H1 (cell line): ENCODE measurements around the gene WDR45B. TPM values are rescaled to one million over a fixed set of nuclear protein-coding genes. Genes with fewer than 3 reads are reported as not detected.

Experiments used
- CTCF ChIA-PET: fragments of 300-600 bp; sonication (Branson Sonifier 250); formaldehyde crosslinking; loops from one replicate; lab custom pipeline; 2021; ENCODE audit not compliant: partially characterized antibody; lab: Charles Lee
- POLR2A ChIA-PET: fragments of 300-600 bp; sonication (Branson Sonifier 250); formaldehyde crosslinking; loops from one replicate; lab custom pipeline; 2021; ENCODE audit warnings: inconsistent platforms; ENCODE audit not compliant: partially characterized antibody; lab: Charles Lee
- DNase-seq, 2 experiments: peaks; one replicate each; pipeline versions ENCODE4 v3.0.0 to v3.0.0-alpha.2; 2010 to 2022; ENCODE audit warnings: low spot score in 2 of 2, low read depth in 1 of 2, mixed read lengths in 1 of 2
- FAIRE-seq: peaks from 2 replicates; lab custom pipeline; 2011; peaks lifted over from hg19 to GRCh38; lab: Jason Lieb, UNC
- H2AFZ ChIP-seq: 2 replicates; pipeline ENCODE4 v1.8.1; 2012; ENCODE audit warnings: low read length, inconsistent platforms
- H2AK5ac ChIP-seq: 2 replicates; pipeline ENCODE4 v1.6.1; 2013; ENCODE audit warnings: low read depth, low read length
- H2BK120ac ChIP-seq: replicated peaks from 2 replicates; pipeline ENCODE3; 2013; ENCODE audit warnings: low read depth, low read length, inconsistent platforms
- H2BK12ac ChIP-seq: 2 replicates; pipeline ENCODE4 v1.6.1; 2013; ENCODE audit warnings: low read depth, low read length
- H2BK15ac ChIP-seq: 2 replicates; pipeline ENCODE4 v1.6.1; 2013; ENCODE audit warnings: low read length
- H2BK20ac ChIP-seq: 2 replicates; pipeline ENCODE4 v1.6.1; 2013; ENCODE audit warnings: low read length
- H2BK5ac ChIP-seq: 2 replicates; pipeline ENCODE4 v1.6.1; 2013; ENCODE audit warnings: low read depth, low read length
- H3K14ac ChIP-seq: 2 replicates; pipeline ENCODE4 v1.6.1; 2013; ENCODE audit warnings: inconsistent platforms; ENCODE audit not compliant: insufficient read length
- H3K18ac ChIP-seq: 2 replicates; pipeline ENCODE4 v1.6.1; 2013; ENCODE audit warnings: low read length; ENCODE audit errors: extremely low read depth
- H3K23ac ChIP-seq: 2 replicates; pipeline ENCODE4 v1.6.1; 2013; ENCODE audit warnings: inconsistent platforms; ENCODE audit not compliant: insufficient read length
- H3K23me2 ChIP-seq: 2 replicates; pipeline ENCODE4 v1.6.1; 2013; ENCODE audit warnings: low read depth, low read length
- H3K27ac ChIP-seq: 2 replicates; pipeline ENCODE4 v1.6.1; 2011; ENCODE audit warnings: low read depth, low read length, inconsistent platforms
- H3K27me3 ChIP-seq, 4 experiments: replicated peaks in 1 of 4; 1 replicate in 1 of 4; 2 replicates in 3 of 4; pipeline versions ENCODE4 v1.6.1 to v1.8.1; 2011 to 2013; ENCODE audit warnings: low read length in 3 of 4, mild to moderate bottlenecking in 3 of 4, inconsistent platforms in 2 of 4, mixed read lengths in 2 of 4, moderate library complexity in 1 of 4; ENCODE audit not compliant: control insufficient read depth in 3 of 4, insufficient read depth in 3 of 4; ENCODE audit errors: extremely low read depth in 1 of 4
- H3K36me3 ChIP-seq, 4 experiments: 2 replicates each; pipeline versions ENCODE4 v1.6.1 to v1.8.1; 2011 to 2013; ENCODE audit warnings: mild to moderate bottlenecking in 4 of 4, low read length in 3 of 4, moderate library complexity in 2 of 4, control low read depth in 1 of 4, inconsistent platforms in 1 of 4; ENCODE audit not compliant: insufficient read depth in 4 of 4, control insufficient read depth in 2 of 4
- H3K4ac ChIP-seq: replicated peaks from 2 replicates; pipeline ENCODE3; 2013; ENCODE audit warnings: low read length, low read depth, mixed read lengths, inconsistent platforms; ENCODE audit not compliant: insufficient read length
- H3K4me1 ChIP-seq, 4 experiments: replicated peaks in 1 of 4; 1 replicate in 1 of 4; 2 replicates in 3 of 4; pipeline versions ENCODE4 v1.6.1 to v1.8.1; 2011 to 2013; ENCODE audit warnings: low read length in 3 of 4, inconsistent platforms in 2 of 4, mixed read lengths in 1 of 4; ENCODE audit not compliant: insufficient read depth in 4 of 4, control insufficient read depth in 3 of 4
- H3K4me2 ChIP-seq, 2 experiments: 2 replicates each; pipeline versions ENCODE4 v1.6.1 to v1.8.1; 2011 to 2013; ENCODE audit warnings: low read depth in 2 of 2, low read length in 2 of 2, control low read depth in 1 of 2, inconsistent platforms in 1 of 2, mild to moderate bottlenecking in 1 of 2; ENCODE audit not compliant: insufficient read depth in 1 of 2
- H3K4me3 ChIP-seq, 4 experiments: fragments of 200-600, 300-600 bp in 1 of 4; sonication (generic), shearing (Covaris generic), sonication (Bioruptor Twin) in 1 of 4; 2 replicates each; pipeline versions ENCODE4 v1.5.1 to v1.8.1; 2011 to 2016; ENCODE audit warnings: low read length in 4 of 4, low read depth in 3 of 4, control low read depth in 2 of 4, inconsistent platforms in 2 of 4, mild to moderate bottlenecking in 2 of 4, mixed read lengths in 1 of 4, moderate library complexity in 1 of 4; ENCODE audit not compliant: insufficient read depth in 2 of 4; ENCODE audit errors: extremely low read depth in 1 of 4
- H3K56ac ChIP-seq: replicated peaks from 2 replicates; pipeline ENCODE3; 2013; ENCODE audit warnings: low read depth, mild to moderate bottlenecking, mixed read lengths, low read length, inconsistent platforms; ENCODE audit not compliant: insufficient read length
- H3K79me1 ChIP-seq: 2 replicates; pipeline ENCODE4 v1.6.1; 2013; ENCODE audit warnings: low read depth, low read length, control low read depth
- H3K79me2 ChIP-seq, 2 experiments: 2 replicates each; pipeline versions ENCODE4 v1.6.1 to v1.8.1; 2012 to 2013; ENCODE audit warnings: low read length in 2 of 2, mild to moderate bottlenecking in 2 of 2, inconsistent platforms in 1 of 2; ENCODE audit not compliant: insufficient read depth in 2 of 2, control insufficient read depth in 1 of 2
- H3K9ac ChIP-seq, 4 experiments: replicated peaks in 1 of 4; 1 replicate in 1 of 4; 2 replicates in 3 of 4; pipeline versions ENCODE4 v1.6.1 to v1.8.1; 2011 to 2013; ENCODE audit warnings: low read depth in 3 of 4, low read length in 3 of 4, control low read depth in 2 of 4, mild to moderate bottlenecking in 2 of 4, moderate library complexity in 2 of 4, inconsistent platforms in 1 of 4; ENCODE audit errors: extremely low read depth in 1 of 4
- H3K9me3 ChIP-seq, 2 experiments: 2 replicates each; pipeline versions ENCODE4 v1.6.1 to v1.8.1; 2012 to 2013; ENCODE audit warnings: mild to moderate bottlenecking in 2 of 2, moderate library complexity in 2 of 2, control low read depth in 1 of 2, inconsistent platforms in 1 of 2, low read depth in 1 of 2, low read length in 1 of 2, mixed read lengths in 1 of 2; ENCODE audit not compliant: insufficient read depth in 2 of 2
- H4K20me1 ChIP-seq, 2 experiments: replicated peaks in 1 of 2; 2 replicates each; pipeline versions ENCODE3 to v1.8.1; 2011 to 2013; ENCODE audit warnings: inconsistent platforms in 2 of 2, low read length in 2 of 2, mild to moderate bottlenecking in 1 of 2; ENCODE audit not compliant: insufficient read depth in 2 of 2, control insufficient read depth in 1 of 2
- H4K5ac ChIP-seq: 2 replicates; pipeline ENCODE4 v1.6.1; 2013; ENCODE audit warnings: low read length, low read depth, mixed read lengths, inconsistent platforms; ENCODE audit not compliant: insufficient read length
- H4K8ac ChIP-seq: 2 replicates; pipeline ENCODE4 v1.8.0; 2013; ENCODE audit warnings: mild to moderate bottlenecking, moderate library complexity, low read length, inconsistent platforms; ENCODE audit not compliant: insufficient read depth; ENCODE audit errors: extremely low read depth
- H4K91ac ChIP-seq: replicated peaks from 2 replicates; pipeline ENCODE3; 2013; ENCODE audit warnings: low read length, mixed read lengths, inconsistent platforms; ENCODE audit not compliant: insufficient read length
- ASH2L ChIP-seq: fragments of 200-600, 300-600 bp; sonication (generic); IDR thresholded peaks from one replicate; pipeline ENCODE4 v1.7.1; 2017; ENCODE audit warnings: low read length
- BACH1 ChIP-seq: IDR thresholded peaks from 2 replicates; pipeline ENCODE4 v1.6.1; 2012; ENCODE audit warnings: low read length, improper control_type of control experiment
- CHD2 ChIP-seq: IDR thresholded peaks from 2 replicates; pipeline ENCODE4 v1.6.1; 2012; ENCODE audit warnings: low read length, improper control_type of control experiment
- JUND ChIP-seq: IDR thresholded peaks from 2 replicates; pipeline ENCODE4 v1.6.1; 2011; ENCODE audit warnings: mild to moderate bottlenecking, improper control_type of control experiment, low read length
- MAFK ChIP-seq: IDR thresholded peaks from 2 replicates; pipeline ENCODE4 v1.6.1; 2012; ENCODE audit warnings: low read depth, mild to moderate bottlenecking, improper control_type of control experiment, low read length
- NANOG ChIP-seq: IDR thresholded peaks from 2 replicates; pipeline ENCODE4 v1.6.1; 2011; ENCODE audit warnings: low read length, low read depth, mild to moderate bottlenecking, inconsistent platforms; ENCODE audit not compliant: insufficient read depth, poor library complexity, severe bottlenecking
- POU5F1 ChIP-seq: IDR thresholded peaks from 2 replicates; pipeline ENCODE4 v1.6.1; 2011; ENCODE audit warnings: low read depth, mild to moderate bottlenecking, low read length, moderate library complexity
- RBBP5 ChIP-seq: IDR thresholded peaks from 2 replicates; pipeline ENCODE4 v1.7.1; 2012; ENCODE audit warnings: low read depth, mild to moderate bottlenecking, inconsistent platforms, low read length, moderate library complexity, borderline replicate concordance
- SIN3A ChIP-seq, 2 experiments: IDR thresholded peaks in 1 of 2; conservative IDR thresholded peaks in 1 of 2; 2 replicates each; pipeline ENCODE4 v1.6.1; 2011 to 2012; ENCODE audit warnings: low read length in 2 of 2, improper control_type of control experiment in 1 of 2, low read depth in 1 of 2, mild to moderate bottlenecking in 1 of 2
- SIRT6 ChIP-seq: IDR thresholded peaks from one replicate; pipeline ENCODE4 v1.7.1; 2012; ENCODE audit warnings: low read length, inconsistent platforms
- SP2 ChIP-seq: IDR thresholded peaks from 2 replicates; pipeline ENCODE4 v1.6.1; 2012; ENCODE audit warnings: mild to moderate bottlenecking, low read length, inconsistent platforms
- TBP ChIP-seq: IDR thresholded peaks from 2 replicates; pipeline ENCODE4 v1.6.1; 2011; ENCODE audit warnings: low read depth, low read length, improper control_type of control experiment
- TEAD4 ChIP-seq: IDR thresholded peaks from 2 replicates; pipeline ENCODE4 v1.6.1; 2012; ENCODE audit warnings: low read depth, low read length, inconsistent platforms, mixed read lengths
- ZNF274 ChIP-seq: IDR thresholded peaks from 2 replicates; pipeline ENCODE4 v1.7.0; 2012; ENCODE audit warnings: low read length, borderline replicate concordance; ENCODE audit errors: extremely low read depth
- WGBS, 2 experiments: shearing (Covaris generic) in 1 of 2; methylation state at CpG; one replicate each; pipeline versions ENCODE4 v1.1.6 to v1.1.7; 2013 to 2015; ENCODE audit warnings: low lambda C conversion rate in 2 of 2, mixed read lengths in 2 of 2, inconsistent platforms in 1 of 2, low coverage in 1 of 2, missing lambda C conversion rate in 1 of 2; ENCODE audit not compliant: insufficient replicate concordance in 2 of 2, insufficient coverage in 1 of 2, insufficient read length in 1 of 2; ENCODE audit errors: extremely low coverage in 1 of 2, missing lambda C conversion rate in 1 of 2; 5-methylcytosine and 5-hydroxymethylcytosine counted together
- polyA plus RNA-seq, 7 experiments: library from polyadenylated mRNA; depleted of rRNA in 3 of 7; stranded (reverse) in 5 of 7; unstranded in 2 of 7; fragments of >200 nt in 5 of 7; fragments of 200-250 nt in 2 of 7; gene quantifications; 1 replicate in 5 of 7; 2 replicates in 1 of 7; 4 replicates in 1 of 7; pipeline versions ENCODE4 v1.2.1 to v1.2.3, GENCODE V29; 2011 to 2013; ENCODE audit warnings: missing spikeins in 2 of 7, mixed read lengths in 2 of 7
- total RNA-seq: library from RNA; stranded (reverse); fragmentation: NEBNext Ultra II Directional; extraction: Animal tissue kit (Norgen Biotek cat#: 25700); gene quantifications from 2 replicates; pipeline ENCODE4 v1.2.1, GENCODE V29; 2021
- TF ChIP-seq, protein P1 (sequence below): IDR thresholded peaks from 2 replicates; pipeline ENCODE4 v1.6.1; 2012; ENCODE audit warnings: inconsistent platforms

The WDR45B gene
- total and polyA plus RNA-seq, 2 of the 8 experiments (the other 6 are each of a cell fraction or from before 2014, with no cell fraction given), result 82.0 to 100 TPM

DNA sequence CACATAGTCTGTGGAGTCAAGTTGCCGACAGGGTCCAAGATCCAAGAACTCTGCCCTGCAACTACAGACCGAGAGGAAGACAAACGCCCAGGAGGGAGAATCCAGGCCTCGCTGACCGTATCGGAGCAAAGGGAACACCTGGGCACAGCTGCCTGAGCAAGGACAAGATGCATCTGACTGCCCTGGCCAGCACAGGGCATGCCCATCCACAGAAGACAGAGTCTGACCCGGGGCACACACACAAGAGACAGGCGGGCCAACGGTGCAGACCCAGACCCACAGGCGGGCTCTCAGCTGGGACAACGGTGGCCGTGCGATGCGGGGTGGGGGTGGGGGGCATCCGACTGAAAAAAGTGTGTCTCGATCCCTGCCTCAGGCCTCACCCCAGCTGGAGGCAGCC lies 44.0 kb upstream of the WDR45B start:
- H2BK15ac ChIP-seq, result no peak overlapping the region
- FAIRE-seq (no peak), DNase-seq (no peak)
- no peak overlapping the region for H3K4me2 ChIP-seq
- no peak overlapping the region for H4K91ac ChIP-seq
- H3K4me1 ChIP-seq, result peaks cover 0 to 3% (median 3%) of the 10 kb centered on the region in 4 experiments; a peak in 4 of 7 replicates
- H3K18ac ChIP-seq, result no peak overlapping the region
- H2BK120ac ChIP-seq, result no peak overlapping the region
- ChIA-PET POLR2A (no interaction called here), CTCF (interaction anchor here (1.1 kb wide), 1 partner anchor 24 kb away, joined by 5 read pairs; no protein-coding TSS in a partner anchor)
- H3K23ac ChIP-seq, result no peak overlapping the region
- H3K79me2 ChIP-seq, result no peaks in the 10 kb centered on the region
- no peak overlapping the region for H3K27ac ChIP-seq
- peaks cover 7 to 13% (median 12%) of the 10 kb centered on the region in 4 experiments for H3K27me3 ChIP-seq
- no peak overlapping the region for H2AFZ ChIP-seq
- H3K4me3 ChIP-seq, result no peak overlapping the region
- no peak overlapping the region for H2BK20ac ChIP-seq
- H3K23me2 ChIP-seq, result no peaks in the 10 kb centered on the region
- H3K9ac ChIP-seq, result no peak overlapping the region
- H2BK5ac ChIP-seq, result no peak overlapping the region
- no peaks in the 10 kb centered on the region for H3K36me3 ChIP-seq
- no peaks in the 10 kb centered on the region for H3K79me1 ChIP-seq
- no peak overlapping the region for H2BK12ac ChIP-seq
- no peak overlapping the region for H3K4ac ChIP-seq
- WGBS, 2 experiments, result 79% methylated on average over 9 of the region's 16 CpGs; no CpG with 5 or more reads in 1 of the 2 experiments
- H3K9me3 ChIP-seq, result no peaks in the 10 kb centered on the region
- no peak overlapping the region for H4K8ac ChIP-seq
- peaks cover 0 to 3% of the 10 kb centered on the region in 2 experiments for H4K20me1 ChIP-seq
- H3K56ac ChIP-seq, result no peak overlapping the region
- H2AK5ac ChIP-seq, result no peak overlapping the region
- no peak overlapping the region for H4K5ac ChIP-seq
- H3K14ac ChIP-seq, result no peak overlapping the region
- TF ChIP-seq RBBP5 (no peak), TEAD4 (no peak), MAFK (no peak), SP2 (no peak), SIRT6 (no peak), TBP (no peak), BACH1 (no peak), JUND (no peak), SIN3A (conservative IDR thresholded peaks at IDR 0.05 in 1 of 2, IDR thresholded peaks at IDR 0.05 in 1 of 2; ENCODE audit: low read depth in 1 of 2, low read length in 2 of 2) (no peak), POU5F1 (no peak), NANOG (no peak), CHD2 (no peak), ASH2L (no peak), ZNF274 (no peak)
- TF ChIP-seq, protein P1, sequence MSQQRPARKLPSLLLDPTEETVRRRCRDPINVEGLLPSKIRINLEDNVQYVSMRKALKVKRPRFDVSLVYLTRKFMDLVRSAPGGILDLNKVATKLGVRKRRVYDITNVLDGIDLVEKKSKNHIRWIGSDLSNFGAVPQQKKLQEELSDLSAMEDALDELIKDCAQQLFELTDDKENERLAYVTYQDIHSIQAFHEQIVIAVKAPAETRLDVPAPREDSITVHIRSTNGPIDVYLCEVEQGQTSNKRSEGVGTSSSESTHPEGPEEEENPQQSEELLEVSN, result no peak
